DMS53 treated with DMSO at 0.1 percent for 48 hours (cell line): ENCODE measurements around the gene APP.
"Not testable (repeated sequence)": the region's sequence is repeated elsewhere in the genome, so short reads cannot be mapped to it uniquely, and the experiment has no call there.

Source experiments
- DNase-seq: peaks from one replicate; lab custom pipeline; 2025; ENCODE audit not compliant: unreplicated experiment; lab: John Stamatoyannopoulos, UW

The APP gene

GRCh38 chr21:26164311-26164710 lies 6.3 kb downstream of the APP start:
- no peak for DNase-seq

- no peak for DNase-seq
Observed at GRCh38 chr21:26162081-26162480, 8.5 kb downstream of the APP start.

DNA sequence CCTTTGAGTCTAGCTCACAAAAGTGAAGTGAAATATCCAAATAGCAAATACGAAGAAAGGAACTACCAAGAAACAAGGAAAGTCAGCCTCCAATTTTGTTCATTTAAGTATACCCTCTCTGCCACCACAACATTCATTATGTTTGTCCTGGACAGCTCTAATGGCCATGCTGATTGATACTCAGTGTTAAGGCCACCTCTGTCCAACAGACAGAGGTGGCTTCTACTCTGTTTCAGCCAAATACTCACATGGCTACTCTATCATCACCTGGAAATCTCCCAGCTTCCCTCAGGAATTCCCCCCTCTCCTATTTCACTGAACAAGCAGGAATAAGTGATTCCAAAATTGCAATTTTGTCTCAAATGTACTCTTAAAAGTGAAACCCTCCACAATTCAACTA lies 10.7 kb downstream of the APP start:
- no peak for DNase-seq

DNA sequence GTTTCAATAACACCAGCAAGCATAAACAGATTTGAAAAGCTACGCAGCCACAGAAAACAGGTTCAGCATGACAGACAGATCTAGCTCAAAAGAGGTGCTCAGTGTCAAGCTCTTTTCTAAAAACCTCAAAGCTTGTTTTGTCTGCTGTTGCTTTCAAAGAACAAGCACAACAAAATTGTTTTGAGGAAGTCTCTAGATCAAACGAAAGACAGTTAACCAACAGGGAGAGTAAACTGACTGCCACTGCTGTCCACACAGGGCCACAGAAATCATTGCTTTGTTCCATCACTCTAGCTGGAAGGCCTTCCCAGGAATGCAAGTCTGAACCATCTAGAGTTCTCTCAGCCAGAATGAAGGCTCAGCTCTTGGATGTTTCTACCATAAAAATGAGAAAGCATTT lies 12.8 kb downstream of the APP start:
- DNase-seq: no peak

DNA sequence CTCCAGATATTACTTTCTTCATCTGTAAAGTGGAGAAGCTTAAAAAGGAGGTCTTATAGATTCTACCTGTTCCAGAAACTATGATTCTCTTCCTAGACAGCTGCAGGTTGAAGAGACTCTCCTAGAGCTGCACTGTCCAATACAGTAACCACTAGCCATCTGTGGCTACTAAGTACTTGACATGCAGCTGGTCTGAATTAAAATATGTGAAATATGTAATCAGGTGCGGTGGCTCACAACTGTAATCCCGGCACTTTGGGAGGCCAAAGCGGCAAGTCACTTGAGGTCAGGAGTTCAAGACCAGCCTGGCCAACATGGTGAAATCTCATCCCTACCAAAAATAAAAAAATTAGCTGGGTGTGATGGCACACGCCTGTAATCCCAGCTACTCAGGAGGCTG lies 15.8 kb downstream of the APP start:
- no peak for DNase-seq

DNA sequence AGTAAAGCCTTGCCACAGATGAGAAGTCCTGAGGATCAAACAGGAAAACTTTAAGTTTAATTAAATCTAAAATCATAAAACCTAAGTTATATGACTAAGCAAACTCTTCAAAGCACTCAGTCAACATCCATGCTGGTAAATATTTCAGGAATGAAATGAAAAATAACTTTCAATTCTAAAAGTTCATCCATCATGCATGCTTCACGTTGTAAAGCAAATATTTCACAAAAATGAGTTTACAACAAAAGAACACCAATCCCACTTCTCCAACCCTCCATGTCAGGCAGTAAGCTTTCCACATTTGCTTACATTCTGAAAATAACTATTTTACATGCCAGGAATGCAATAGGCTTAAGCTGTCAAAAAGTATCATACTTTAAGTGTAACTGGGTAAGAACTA lies 16.8 kb downstream of the APP start:
- DNase-seq: no peak

DNA sequence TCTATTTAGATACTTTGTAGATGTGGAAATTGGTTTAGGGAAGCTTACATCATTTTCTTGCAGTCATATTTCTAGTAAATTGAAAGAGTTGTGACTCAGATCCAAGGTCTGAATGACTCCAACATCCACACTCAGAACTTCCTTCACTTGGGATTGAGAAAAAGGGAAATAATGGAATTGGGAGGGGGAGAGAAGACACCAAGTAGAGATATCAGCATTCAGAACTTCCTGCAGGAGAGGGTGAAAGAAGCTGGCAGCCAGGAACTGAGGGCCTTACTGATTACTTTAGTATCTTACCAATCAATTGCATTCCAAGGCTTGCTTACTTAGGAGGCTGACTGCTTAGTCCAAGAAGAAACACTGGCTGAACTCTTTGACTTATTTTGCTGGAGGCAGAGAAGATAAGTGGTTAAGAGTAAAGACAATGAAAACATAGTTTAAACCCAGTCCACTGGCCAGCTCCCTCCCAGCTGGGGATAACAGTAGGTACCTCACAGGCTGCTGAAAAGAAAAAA lies 21.7 kb downstream of the APP start:
- no peak for DNase-seq

GRCh38 chr21:26148071-26148839 lies 22.3 kb downstream of the APP start:
- DNase-seq: no peak

- DNase-seq: no peak
Observed at GRCh38 chr21:26147535-26147934, 23.0 kb downstream of the APP start.

DNA sequence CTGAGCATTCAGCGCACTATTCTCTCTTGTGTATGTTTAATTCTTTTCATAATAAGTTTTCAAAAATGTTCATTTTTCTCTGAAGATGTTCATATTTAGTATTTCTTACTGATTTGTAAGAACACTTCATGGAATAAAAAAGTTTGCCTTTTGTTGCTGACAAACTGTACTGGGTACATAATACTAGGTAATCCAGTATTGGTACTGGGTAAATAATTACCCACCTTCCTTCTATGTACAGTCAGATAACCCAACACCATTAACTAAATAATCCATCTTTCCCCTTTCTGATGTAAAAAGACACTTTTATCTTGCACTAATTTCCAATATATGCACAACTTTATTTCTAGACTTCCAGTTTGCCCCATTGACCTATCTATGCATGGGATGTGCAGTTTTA lies 23.9 kb downstream of the APP start:
- no peak for DNase-seq

- no peak for DNase-seq
Observed at GRCh38 chr21:26144031-26144430, 26.5 kb downstream of the APP start.

GRCh38 chr21:26142363-26142762 lies 28.2 kb downstream of the APP start:
- no peak for DNase-seq

- no peak for DNase-seq
Observed at GRCh38 chr21:26140926-26141325, 29.6 kb downstream of the APP start.

- peak; percentile 61 for DNase-seq
Observed at GRCh38 chr21:26140164-26140579, 30.4 kb downstream of the APP start.

DNA sequence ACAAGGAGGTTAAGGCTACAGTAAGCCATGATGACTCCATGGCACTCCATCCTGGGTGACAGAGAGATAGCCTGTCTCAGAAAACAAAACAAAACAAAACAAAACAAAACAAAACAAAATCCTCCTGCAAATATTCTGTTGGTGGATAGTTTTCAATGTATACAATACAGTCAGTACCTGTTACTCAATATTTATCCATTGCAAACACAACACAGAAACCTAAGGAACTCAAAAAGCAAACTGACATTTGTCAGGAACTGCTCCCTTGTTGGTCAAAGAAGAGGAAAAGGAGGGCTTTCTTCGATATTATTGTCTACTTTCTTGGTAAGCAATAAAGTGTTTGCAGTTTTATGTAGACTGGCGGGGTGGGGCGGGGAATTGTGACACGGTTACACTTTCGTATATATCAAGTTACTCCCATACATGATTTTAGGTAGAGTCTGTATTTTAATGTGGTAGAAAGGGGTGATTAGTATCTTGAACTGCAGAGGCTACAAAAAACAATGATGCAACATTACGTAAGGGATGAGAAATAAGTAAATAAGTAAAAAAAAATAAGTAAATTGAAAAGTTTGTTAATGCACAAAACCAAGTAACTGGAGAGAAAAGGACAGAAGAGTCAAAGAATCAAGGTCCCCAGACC lies 31.8 kb downstream of the APP start:
- DNase-seq: peak; percentile 7

DNA sequence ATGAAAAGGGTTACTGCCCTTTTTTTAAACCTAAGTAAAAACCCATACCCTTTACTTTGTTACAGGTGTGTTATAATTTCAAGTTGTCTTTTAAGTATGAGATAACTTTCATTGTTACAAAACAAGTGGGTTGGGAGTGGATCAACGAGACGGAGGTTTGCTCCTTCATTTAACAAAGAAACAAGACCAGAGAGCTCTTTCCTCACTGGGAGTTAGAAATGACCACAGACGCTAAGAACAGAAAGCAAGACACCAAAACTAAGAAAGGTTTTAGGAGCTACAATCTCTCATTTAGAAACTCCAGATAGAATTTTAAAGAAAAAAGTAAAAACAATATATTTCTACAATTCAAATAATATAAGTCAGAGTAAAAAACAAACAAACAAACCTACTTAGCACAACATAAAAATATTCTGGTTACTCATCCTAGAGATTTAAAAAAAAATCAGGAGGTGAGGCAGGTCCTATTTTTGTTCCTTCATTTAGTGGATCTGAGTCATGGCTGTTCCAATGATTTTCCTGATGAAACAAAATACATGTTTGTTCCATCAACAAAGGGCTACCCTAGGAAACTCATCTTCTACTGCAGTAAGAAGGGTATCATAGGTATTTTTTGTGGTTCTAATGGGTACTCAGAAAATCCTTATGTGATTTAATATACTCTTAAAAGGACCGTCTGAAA lies 33.0 kb downstream of the APP start:
- no peak for DNase-seq

DNA sequence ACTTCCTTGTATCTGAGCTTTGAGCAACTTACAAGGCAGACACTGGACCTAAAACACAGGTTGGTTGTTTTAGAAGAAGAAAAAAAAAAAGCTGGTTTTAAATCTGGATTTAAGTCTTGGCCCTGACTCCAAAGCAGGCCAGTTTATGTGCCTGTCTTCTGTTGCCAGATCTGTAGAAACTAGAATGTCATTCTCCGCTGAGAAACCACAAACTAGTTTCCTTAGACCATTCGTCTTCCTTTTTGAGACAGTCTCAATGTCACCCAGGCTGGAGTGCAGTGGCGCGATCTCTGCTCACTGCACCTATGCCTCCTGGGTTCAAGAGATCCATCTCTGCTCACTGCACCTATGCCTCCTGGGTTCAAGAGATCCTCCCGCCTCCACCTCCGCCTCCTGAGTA lies 33.9 kb downstream of the APP start:
- no peak for DNase-seq

GRCh38 chr21:26135520-26135919 lies 35.0 kb downstream of the APP start:
- no peak for DNase-seq

DNA sequence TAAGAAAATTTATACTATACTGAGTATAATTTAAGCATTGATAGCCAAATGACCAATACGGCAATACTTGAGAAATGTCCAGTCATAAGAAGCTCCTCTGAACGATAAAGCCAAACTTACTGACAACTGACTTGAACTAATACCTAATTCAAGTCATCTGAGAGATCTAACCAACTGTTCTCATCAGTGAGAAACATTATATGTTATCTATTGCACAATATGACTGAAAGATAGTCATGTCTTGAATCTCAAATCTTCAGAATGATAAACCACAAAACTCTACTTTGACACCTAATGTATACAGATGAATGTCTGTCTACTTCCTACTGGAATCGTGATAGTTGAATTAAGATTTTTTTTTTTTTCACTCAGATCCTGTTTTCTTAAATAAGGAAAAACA lies 39.0 kb downstream of the APP start:
- no peak for DNase-seq

DNA sequence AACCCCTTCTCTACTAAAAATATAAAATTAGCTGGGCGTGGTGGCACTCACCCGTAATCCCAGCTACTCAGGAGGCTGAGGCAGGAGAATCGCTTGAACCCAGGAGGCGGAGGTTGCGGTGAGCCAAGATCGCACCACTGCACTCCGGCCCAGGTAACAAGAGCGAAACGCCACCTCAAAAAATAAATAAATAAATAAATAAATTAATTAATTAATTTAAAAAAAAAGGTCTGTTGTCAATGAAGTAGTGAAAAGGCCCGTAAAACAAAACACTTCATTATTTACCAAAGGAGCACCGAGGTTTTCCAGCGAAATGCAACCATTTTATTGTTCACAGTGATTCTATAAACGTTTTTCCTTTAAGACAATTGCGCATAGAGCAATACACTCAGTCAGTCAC lies 39.5 kb downstream of the APP start:
- DNase-seq: not testable (repeated sequence)

DNA sequence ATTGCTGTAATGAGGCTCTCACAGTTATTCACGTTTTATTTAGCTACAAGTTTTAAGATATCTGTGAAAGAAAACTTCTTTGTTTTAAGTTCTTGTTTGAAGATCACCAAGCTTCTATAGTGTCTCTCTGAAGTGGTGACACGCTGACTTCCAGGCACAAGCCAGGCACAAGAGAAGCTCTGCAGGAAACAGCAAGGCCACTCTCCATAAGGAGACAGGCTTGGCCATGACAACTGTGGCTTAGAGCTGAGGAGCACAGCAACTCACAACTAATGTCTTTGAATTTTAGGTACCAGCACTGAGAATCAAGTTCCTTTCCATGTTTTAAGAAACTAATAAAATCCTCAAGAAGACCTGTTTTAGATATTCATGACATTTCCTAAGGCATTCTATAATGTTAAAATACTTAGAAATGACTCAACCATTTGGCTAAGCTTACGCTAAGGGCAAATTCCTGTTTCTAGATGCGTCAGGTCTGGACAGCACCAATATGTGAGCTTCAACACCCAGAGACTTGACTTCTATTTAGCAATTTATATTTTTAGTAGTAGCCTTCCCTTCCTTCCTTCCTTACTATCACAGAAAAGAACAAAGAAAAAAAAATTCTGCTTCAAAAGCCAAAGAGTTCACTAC lies 40.2 kb downstream of the APP start:
- no peak for DNase-seq

GRCh38 chr21:26127918-26128317 lies 42.7 kb downstream of the APP start:
- DNase-seq: no peak
